HCT116 (cell line): ENCODE results near the gene EIF4G3. TPM values are rescaled to one million over a fixed set of nuclear protein-coding genes. Genes with fewer than 3 reads are reported as not detected.

Experiments used
- ATAC-seq: fragments of 200-7000 bp; cut with Tn5 transposase; 2 replicates; pipeline ENCODE4 v1.9.1; 2020; ENCODE audit warnings: mild to moderate bottlenecking, moderate library complexity
- BruUV-seq: library from RNA; stranded (reverse); fragments of 400-500 nt; replicated peaks from 2 replicates; lab custom pipeline; 2021; lab: Mats Ljungman, UMichigan
- CTCF ChIA-PET: fragments of 300-600 bp; sonication (Branson Sonifier 250); formaldehyde crosslinking; loops from one replicate; lab custom pipeline; 2021; ENCODE audit warnings: antibody characterized with exemption; lab: Charles Lee
- POLR2A ChIA-PET: fragments of 300-600, 350-600 bp; sonication (Branson Sonifier 250); formaldehyde crosslinking; loops from one replicate; lab custom pipeline; 2021; ENCODE audit warnings: antibody characterized with exemption; lab: Charles Lee
- RAD21 ChIA-PET, 2 experiments: fragments of 300-600 bp; sonication (Branson Sonifier 250); formaldehyde crosslinking; loops; one replicate each; lab custom pipeline; 2023; ENCODE audit warnings: low total read pairs in 2 of 2; ENCODE audit not compliant: uncharacterized antibody in 2 of 2, unreplicated experiment in 2 of 2, low non-redundant PET in 1 of 2; lab: Charles Lee
- DNase-seq: peaks from one replicate; pipeline ENCODE4 v3.0.0-alpha.2; 2010; ENCODE audit warnings: low read depth, low spot score
- H2AFZ ChIP-seq: fragments of 200-600 bp; shearing (Covaris generic), sonication (generic); 2 replicates; pipeline ENCODE4 v1.6.1; 2017; ENCODE audit warnings: low read depth, mixed run types, mixed read lengths, antibody characterized with exemption, low read length; ENCODE audit not compliant: poor library complexity, severe bottlenecking
- H3K27ac ChIP-seq: 2 replicates; pipeline ENCODE4 v1.5.1; 2012; ENCODE audit warnings: low read depth, low read length
- H3K27me3 ChIP-seq: fragments of 200-600 bp; sonication (generic); 2 replicates; pipeline ENCODE4 v1.6.1; 2016; ENCODE audit warnings: mixed run types, low read length, mixed read lengths; ENCODE audit not compliant: insufficient read depth
- H3K36me3 ChIP-seq, 2 experiments: fragments of 200-500 bp in 1 of 2; fragments of 200-600 bp in 1 of 2; sonication (Bioruptor generic) in 1 of 2; sonication (generic) in 1 of 2; 2 replicates each; pipeline versions ENCODE4 v1.5.1 to v1.6.1; 2014 to 2016; ENCODE audit warnings: low read length in 2 of 2, inconsistent platforms in 1 of 2, mixed read lengths in 1 of 2, mixed run types in 1 of 2; ENCODE audit not compliant: insufficient read depth in 2 of 2, control insufficient read depth in 1 of 2
- H3K4me1 ChIP-seq, 2 experiments: fragments of 200-600 bp in 1 of 2; sonication (generic) in 1 of 2; 2 replicates each; pipeline versions ENCODE4 v1.5.1 to v1.6.1; 2012 to 2017; ENCODE audit warnings: low read length in 2 of 2, inconsistent platforms in 1 of 2, mild to moderate bottlenecking in 1 of 2, mixed read lengths in 1 of 2, mixed run types in 1 of 2, moderate library complexity in 1 of 2; ENCODE audit not compliant: insufficient read depth in 2 of 2, control insufficient read depth in 1 of 2
- H3K4me2 ChIP-seq: fragments of 200-600 bp; sonication (generic); 2 replicates; pipeline ENCODE4 v1.6.1; 2017; ENCODE audit warnings: mixed run types, low read length, mixed read lengths
- H3K4me3 ChIP-seq, 2 experiments: fragments of 200-600 bp in 1 of 2; sonication (generic) in 1 of 2; replicated peaks in 1 of 2; 2 replicates each; pipeline ENCODE4 v1.5.1; 2011 to 2016; ENCODE audit warnings: low read length in 2 of 2, control low read depth in 1 of 2, low read depth in 1 of 2, mild to moderate bottlenecking in 1 of 2, mixed read lengths in 1 of 2, mixed run types in 1 of 2
- H3K79me2 ChIP-seq: fragments of 200-600 bp; sonication (generic); 2 replicates; pipeline ENCODE4 v1.6.1; 2017; ENCODE audit warnings: mild to moderate bottlenecking, mixed run types, low read length, moderate library complexity, mixed read lengths; ENCODE audit not compliant: insufficient read depth
- H3K9ac ChIP-seq: fragments of 200-600 bp; sonication (generic); 2 replicates; pipeline ENCODE4 v1.6.1; 2016; ENCODE audit warnings: low read length, mixed read lengths
- H3K9me2 ChIP-seq: fragments of 200-600 bp; sonication (generic), shearing (Covaris generic); 2 replicates; pipeline ENCODE4 v1.6.1; 2017; ENCODE audit warnings: mixed run types, mild to moderate bottlenecking, moderate library complexity; ENCODE audit not compliant: insufficient read depth
- H3K9me3 ChIP-seq, 2 experiments: fragments of 200-500 bp in 1 of 2; fragments of 200-600 bp in 1 of 2; sonication (Bioruptor generic) in 1 of 2; sonication (generic) in 1 of 2; 2 replicates each; pipeline ENCODE4 v1.6.1; 2014 to 2017; ENCODE audit warnings: low read length in 2 of 2, mixed read lengths in 2 of 2, inconsistent platforms in 1 of 2, low read depth in 1 of 2, mild to moderate bottlenecking in 1 of 2, mixed run types in 1 of 2, moderate library complexity in 1 of 2; ENCODE audit not compliant: control insufficient read depth in 1 of 2, insufficient read depth in 1 of 2
- H4K20me1 ChIP-seq: fragments of 200-600 bp; sonication (generic), shearing (Covaris generic); 2 replicates; pipeline ENCODE4 v1.6.1; 2017; ENCODE audit warnings: mixed run types, mild to moderate bottlenecking, moderate library complexity; ENCODE audit not compliant: insufficient read depth
- CBX3 ChIP-seq: IDR thresholded peaks from 2 replicates; pipeline ENCODE4 v1.6.1; 2012; ENCODE audit warnings: low read depth
- CEBPB ChIP-seq: IDR thresholded peaks from 2 replicates; pipeline ENCODE4 v1.6.1; 2012; ENCODE audit warnings: low read depth
- ELF1 ChIP-seq: IDR thresholded peaks from 2 replicates; pipeline ENCODE4 v1.6.1; 2012; ENCODE audit warnings: low read depth, borderline replicate concordance
- EZH2 ChIP-seq: fragments of 200-600 bp; sonication (generic); IDR thresholded peaks from 2 replicates; pipeline ENCODE4 v1.6.1; 2017; ENCODE audit warnings: antibody characterized with exemption, mixed run types
- EZH2phosphoT487 ChIP-seq: fragments of 200-600 bp; IDR thresholded peaks from 2 replicates; pipeline ENCODE4 v1.6.1; 2018; ENCODE audit warnings: antibody characterized with exemption, borderline replicate concordance
- FOSL1 ChIP-seq: IDR thresholded peaks from 2 replicates; pipeline ENCODE4 v1.6.1; 2012; ENCODE audit warnings: low read depth
- JUND ChIP-seq: IDR thresholded peaks from 2 replicates; pipeline ENCODE4 v1.6.1; 2012
- POLR2A ChIP-seq: IDR thresholded peaks from 2 replicates; pipeline ENCODE4 v1.7.0; 2011; ENCODE audit warnings: borderline replicate concordance; ENCODE audit not compliant: insufficient read depth, insufficient read length; ENCODE audit errors: extremely low read depth
- POLR2AphosphoS5 ChIP-seq: IDR thresholded peaks from 2 replicates; pipeline ENCODE4 v1.6.1; 2011; ENCODE audit warnings: mild to moderate bottlenecking, low read depth, low read length, moderate library complexity
- SIN3A ChIP-seq: IDR thresholded peaks from 2 replicates; pipeline ENCODE4 v1.6.1; 2012; ENCODE audit warnings: low read depth
- SRF ChIP-seq: IDR thresholded peaks from 2 replicates; pipeline ENCODE4 v1.6.1; 2012; ENCODE audit warnings: low read depth
- YY1 ChIP-seq: IDR thresholded peaks from 2 replicates; pipeline ENCODE4 v1.6.1; 2011; ENCODE audit warnings: low read length, low read depth, moderate library complexity, mild to moderate bottlenecking; ENCODE audit not compliant: insufficient replicate concordance; ENCODE audit errors: extremely low read depth
- ZFX ChIP-seq: fragments of 450-650 bp; IDR thresholded peaks from 2 replicates; pipeline ENCODE4 v1.6.1; 2017
- ZNF274 ChIP-seq: fragments of 200-500 bp; sonication (Bioruptor generic); IDR thresholded peaks from 2 replicates; pipeline ENCODE4 v1.6.1; 2014; ENCODE audit warnings: mild to moderate bottlenecking, low read depth, low read length, inconsistent platforms
- intact Hi-C: fragments of 100-400 bp; cut with micrococcal nuclease; formaldehyde crosslinking; loops from 2 replicates; pipeline ENCODE4 v1.10.0; 2022
- total RNA-seq: library from RNA; stranded (reverse); gene quantifications from one replicate; pipeline ENCODE4 v1.2.1, GENCODE V29; 2021; ENCODE audit not compliant: unreplicated experiment
- TF ChIP-seq, protein P1 (sequence below): IDR thresholded peaks from 2 replicates; pipeline ENCODE4 v1.6.1; 2012; ENCODE audit warnings: low read depth
- TF ChIP-seq, protein P2 (sequence below): IDR thresholded peaks from 2 replicates; pipeline ENCODE4 v1.6.1; 2011; ENCODE audit warnings: mild to moderate bottlenecking, low read length, moderate library complexity; ENCODE audit not compliant: insufficient replicate concordance; ENCODE audit errors: extremely low read depth
- TF ChIP-seq, protein P3 (sequence below), 3 experiments: fragments of 200-600 bp in 1 of 3; sonication (generic) in 1 of 3; IDR thresholded peaks in 2 of 3; conservative IDR thresholded peaks in 1 of 3; 2 replicates each; pipeline ENCODE4 v1.5.1; 2012 to 2017; ENCODE audit warnings: low read depth in 2 of 3, low read length in 2 of 3, antibody characterized with exemption in 1 of 3, borderline replicate concordance in 1 of 3, control low read depth in 1 of 3, mild to moderate bottlenecking in 1 of 3, mixed read lengths in 1 of 3, mixed run types in 1 of 3, moderate library complexity in 1 of 3; ENCODE audit not compliant: insufficient read depth in 1 of 3
- TF ChIP-seq, protein P4 (sequence below): IDR thresholded peaks from 2 replicates; pipeline ENCODE4 v1.6.1; 2012

Gene EIF4G3
- total RNA-seq, 1 experiment from 2014 or later: 40.1 TPM

DNA sequence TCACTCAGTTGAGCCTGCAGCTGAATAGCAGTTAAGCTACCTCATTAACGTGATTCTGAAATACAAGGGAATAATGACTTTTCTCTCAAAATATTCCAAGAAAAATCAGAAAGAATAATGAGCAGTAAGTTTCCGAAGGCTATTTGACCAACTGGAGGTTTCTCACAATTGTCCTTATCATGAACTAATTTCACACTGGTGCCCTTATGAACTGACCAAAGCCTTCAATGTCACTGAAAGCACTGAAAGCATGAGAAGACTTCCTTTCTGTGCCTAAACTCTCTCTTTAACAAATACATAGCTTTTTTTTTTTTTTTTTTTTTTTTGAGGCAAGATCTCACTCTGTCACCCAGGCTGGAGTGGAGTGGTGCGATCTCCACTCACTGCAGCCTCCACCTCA is 18.8 kb downstream of the EIF4G3 start:
- H3K4me1 ChIP-seq: peaks cover 6 to 18% of the 10 kb centered on the region in 2 experiments
- TF ChIP-seq, protein P1, sequence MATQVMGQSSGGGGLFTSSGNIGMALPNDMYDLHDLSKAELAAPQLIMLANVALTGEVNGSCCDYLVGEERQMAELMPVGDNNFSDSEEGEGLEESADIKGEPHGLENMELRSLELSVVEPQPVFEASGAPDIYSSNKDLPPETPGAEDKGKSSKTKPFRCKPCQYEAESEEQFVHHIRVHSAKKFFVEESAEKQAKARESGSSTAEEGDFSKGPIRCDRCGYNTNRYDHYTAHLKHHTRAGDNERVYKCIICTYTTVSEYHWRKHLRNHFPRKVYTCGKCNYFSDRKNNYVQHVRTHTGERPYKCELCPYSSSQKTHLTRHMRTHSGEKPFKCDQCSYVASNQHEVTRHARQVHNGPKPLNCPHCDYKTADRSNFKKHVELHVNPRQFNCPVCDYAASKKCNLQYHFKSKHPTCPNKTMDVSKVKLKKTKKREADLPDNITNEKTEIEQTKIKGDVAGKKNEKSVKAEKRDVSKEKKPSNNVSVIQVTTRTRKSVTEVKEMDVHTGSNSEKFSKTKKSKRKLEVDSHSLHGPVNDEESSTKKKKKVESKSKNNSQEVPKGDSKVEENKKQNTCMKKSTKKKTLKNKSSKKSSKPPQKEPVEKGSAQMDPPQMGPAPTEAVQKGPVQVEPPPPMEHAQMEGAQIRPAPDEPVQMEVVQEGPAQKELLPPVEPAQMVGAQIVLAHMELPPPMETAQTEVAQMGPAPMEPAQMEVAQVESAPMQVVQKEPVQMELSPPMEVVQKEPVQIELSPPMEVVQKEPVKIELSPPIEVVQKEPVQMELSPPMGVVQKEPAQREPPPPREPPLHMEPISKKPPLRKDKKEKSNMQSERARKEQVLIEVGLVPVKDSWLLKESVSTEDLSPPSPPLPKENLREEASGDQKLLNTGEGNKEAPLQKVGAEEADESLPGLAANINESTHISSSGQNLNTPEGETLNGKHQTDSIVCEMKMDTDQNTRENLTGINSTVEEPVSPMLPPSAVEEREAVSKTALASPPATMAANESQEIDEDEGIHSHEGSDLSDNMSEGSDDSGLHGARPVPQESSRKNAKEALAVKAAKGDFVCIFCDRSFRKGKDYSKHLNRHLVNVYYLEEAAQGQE: no peak
- TF ChIP-seq ZFX: no peak
- no peak for TF ChIP-seq ELF1
- TF ChIP-seq, protein P2, sequence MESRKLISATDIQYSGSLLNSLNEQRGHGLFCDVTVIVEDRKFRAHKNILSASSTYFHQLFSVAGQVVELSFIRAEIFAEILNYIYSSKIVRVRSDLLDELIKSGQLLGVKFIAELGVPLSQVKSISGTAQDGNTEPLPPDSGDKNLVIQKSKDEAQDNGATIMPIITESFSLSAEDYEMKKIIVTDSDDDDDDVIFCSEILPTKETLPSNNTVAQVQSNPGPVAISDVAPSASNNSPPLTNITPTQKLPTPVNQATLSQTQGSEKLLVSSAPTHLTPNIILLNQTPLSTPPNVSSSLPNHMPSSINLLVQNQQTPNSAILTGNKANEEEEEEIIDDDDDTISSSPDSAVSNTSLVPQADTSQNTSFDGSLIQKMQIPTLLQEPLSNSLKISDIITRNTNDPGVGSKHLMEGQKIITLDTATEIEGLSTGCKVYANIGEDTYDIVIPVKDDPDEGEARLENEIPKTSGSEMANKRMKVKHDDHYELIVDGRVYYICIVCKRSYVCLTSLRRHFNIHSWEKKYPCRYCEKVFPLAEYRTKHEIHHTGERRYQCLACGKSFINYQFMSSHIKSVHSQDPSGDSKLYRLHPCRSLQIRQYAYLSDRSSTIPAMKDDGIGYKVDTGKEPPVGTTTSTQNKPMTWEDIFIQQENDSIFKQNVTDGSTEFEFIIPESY: no peak
- no peak for TF ChIP-seq CEBPB
- TF ChIP-seq, protein P3, sequence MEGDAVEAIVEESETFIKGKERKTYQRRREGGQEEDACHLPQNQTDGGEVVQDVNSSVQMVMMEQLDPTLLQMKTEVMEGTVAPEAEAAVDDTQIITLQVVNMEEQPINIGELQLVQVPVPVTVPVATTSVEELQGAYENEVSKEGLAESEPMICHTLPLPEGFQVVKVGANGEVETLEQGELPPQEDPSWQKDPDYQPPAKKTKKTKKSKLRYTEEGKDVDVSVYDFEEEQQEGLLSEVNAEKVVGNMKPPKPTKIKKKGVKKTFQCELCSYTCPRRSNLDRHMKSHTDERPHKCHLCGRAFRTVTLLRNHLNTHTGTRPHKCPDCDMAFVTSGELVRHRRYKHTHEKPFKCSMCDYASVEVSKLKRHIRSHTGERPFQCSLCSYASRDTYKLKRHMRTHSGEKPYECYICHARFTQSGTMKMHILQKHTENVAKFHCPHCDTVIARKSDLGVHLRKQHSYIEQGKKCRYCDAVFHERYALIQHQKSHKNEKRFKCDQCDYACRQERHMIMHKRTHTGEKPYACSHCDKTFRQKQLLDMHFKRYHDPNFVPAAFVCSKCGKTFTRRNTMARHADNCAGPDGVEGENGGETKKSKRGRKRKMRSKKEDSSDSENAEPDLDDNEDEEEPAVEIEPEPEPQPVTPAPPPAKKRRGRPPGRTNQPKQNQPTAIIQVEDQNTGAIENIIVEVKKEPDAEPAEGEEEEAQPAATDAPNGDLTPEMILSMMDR (IDR thresholded peaks at IDR 0.05 in 2 of 3, conservative IDR thresholded peaks at IDR 0.05 in 1 of 3; ENCODE audit: borderline replicate concordance in 1 of 3, insufficient read depth in 1 of 3, low read depth in 2 of 3, low read length in 2 of 3): no peak
- no peak for TF ChIP-seq EZH2phosphoT487
- no peak for TF ChIP-seq POLR2A
- no peak for TF ChIP-seq EZH2
- TF ChIP-seq JUND: no peak
- TF ChIP-seq SRF: no peak
- no peak for TF ChIP-seq YY1
- TF ChIP-seq, protein P4, sequence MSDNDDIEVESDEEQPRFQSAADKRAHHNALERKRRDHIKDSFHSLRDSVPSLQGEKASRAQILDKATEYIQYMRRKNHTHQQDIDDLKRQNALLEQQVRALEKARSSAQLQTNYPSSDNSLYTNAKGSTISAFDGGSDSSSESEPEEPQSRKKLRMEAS: no peak
- no peak for TF ChIP-seq FOSL1
- no peak for TF ChIP-seq SIN3A
- TF ChIP-seq CBX3: no peak
- TF ChIP-seq ZNF274: no peak
- no peak for TF ChIP-seq POLR2AphosphoS5
- no peak overlapping the region for H3K4me2 ChIP-seq
- no peaks in the 10 kb centered on the region for H4K20me1 ChIP-seq
- POLR2A ChIA-PET: interaction anchor here (0.7 kb wide), 1 partner anchor 21 kb away, joined by 4 read pairs; no protein-coding TSS in a partner anchor
- DNase-seq (no peak), ATAC-seq (no peak)
- no TSS peak for BruUV-seq
- H3K9me3 ChIP-seq: no peaks in the 10 kb centered on the region
- H3K9me2 ChIP-seq: no peaks in the 10 kb centered on the region
- RAD21 ChIA-PET: no interaction called here
- H3K27me3 ChIP-seq: no peaks in the 10 kb centered on the region
- no peak overlapping the region for H2AFZ ChIP-seq
- intact Hi-C loops: no loop called here
- H3K27ac ChIP-seq: no peak overlapping the region
- CTCF ChIA-PET: no interaction called here
- H3K79me2 ChIP-seq: peaks cover 24% of the 10 kb centered on the region
- H3K4me3 ChIP-seq: no peak overlapping the region
- no peak overlapping the region for H3K9ac ChIP-seq
- H3K36me3 ChIP-seq: no peaks in the 10 kb centered on the region
